ENCODE measurements around the gene JDP2. TPM values are rescaled to one million over a fixed set of nuclear protein-coding genes. Genes with fewer than 3 reads are reported as not detected.

Gene JDP2
- total RNA-seq, result 33.9 and 47.5 TPM in 2 replicates

DNA sequence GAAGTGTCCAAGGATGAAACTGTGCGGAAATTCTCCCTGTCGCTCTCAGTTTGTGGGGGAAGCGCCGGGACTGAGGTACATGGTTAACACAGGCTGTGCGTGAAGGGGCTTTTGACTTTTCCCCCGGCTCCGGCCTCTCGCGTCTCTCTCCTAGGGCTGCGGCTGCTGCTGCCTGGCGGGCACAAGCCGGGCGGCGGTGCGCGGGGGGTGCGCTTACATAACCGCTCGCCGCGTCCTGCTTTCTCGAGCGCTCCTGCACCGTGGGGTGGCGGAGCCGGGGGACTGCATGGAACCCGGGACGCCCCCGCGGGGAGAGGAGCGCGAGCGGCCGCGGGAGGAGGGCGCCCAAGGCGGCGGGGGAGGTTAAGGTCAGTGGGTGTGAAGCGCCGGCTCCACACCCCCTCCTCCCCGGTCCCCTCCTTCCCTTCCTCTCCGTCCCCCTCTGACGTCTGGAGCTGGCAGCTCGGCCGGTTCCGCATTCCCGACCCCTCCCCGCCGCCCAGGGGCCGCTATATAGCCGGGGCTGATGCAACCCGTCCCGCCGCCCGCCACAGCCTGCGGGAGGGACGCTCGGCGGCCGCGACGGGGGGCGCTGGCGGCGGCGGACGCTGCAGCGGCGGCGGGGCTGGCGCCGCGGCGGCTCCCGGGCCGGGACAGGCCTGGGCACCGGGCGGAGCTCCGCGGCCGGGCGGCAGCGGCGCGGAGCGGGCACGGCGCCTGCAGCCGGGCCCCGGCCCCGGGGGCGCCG lies at the start of gene JDP2:
JDP2 (plus strand) TSS at position 541 of the 748 bp plus-strand sequence. CDS start 9,899 bp downstream, outside the sequence.

GRCh38 chr14:75522224-75522982 lies 94.6 kb downstream of the JDP2 start, which contains the start of gene BATF:
Gene BATF (plus strand): TSS chr14:75522469. CDS start chr14:75522683, 214 bp downstream.

Other genes starting within 250 kb of the JDP2 start
- 41.1 and 43.9 TPM in 2 replicates for gene FOS, start 149.2 kb upstream of the JDP2 start, total RNA-seq
- 0.26 TPM in 1 of 2 replicates, not detected in the other for gene BATF, start 94.4 kb downstream of the JDP2 start, total RNA-seq
- 0.69 and 3.1 TPM in 2 replicates for gene FLVCR2, start 150.6 kb downstream of the JDP2 start, total RNA-seq
- 5.3 and 5.6 TPM in 2 replicates for gene ERG28, start 232.9 kb downstream of the JDP2 start, total RNA-seq
- gene TTLL5, start 233.2 kb downstream of the JDP2 start, total RNA-seq, result 23.3 and 26.5 TPM in 2 replicates

All from smooth muscle cell of the pulmonary artery (primary cell).